DMS 273 (cell line): ENCODE results near the gene KLHL2.
"Not testable (repeated sequence)": the region's sequence is repeated elsewhere in the genome, so short reads cannot be mapped to it uniquely, and the experiment has no call there.

Source experiments
- DNase-seq: peaks from one replicate; lab custom pipeline; 2025; ENCODE audit not compliant: unreplicated experiment; lab: John Stamatoyannopoulos, UW

The KLHL2 gene

DNA sequence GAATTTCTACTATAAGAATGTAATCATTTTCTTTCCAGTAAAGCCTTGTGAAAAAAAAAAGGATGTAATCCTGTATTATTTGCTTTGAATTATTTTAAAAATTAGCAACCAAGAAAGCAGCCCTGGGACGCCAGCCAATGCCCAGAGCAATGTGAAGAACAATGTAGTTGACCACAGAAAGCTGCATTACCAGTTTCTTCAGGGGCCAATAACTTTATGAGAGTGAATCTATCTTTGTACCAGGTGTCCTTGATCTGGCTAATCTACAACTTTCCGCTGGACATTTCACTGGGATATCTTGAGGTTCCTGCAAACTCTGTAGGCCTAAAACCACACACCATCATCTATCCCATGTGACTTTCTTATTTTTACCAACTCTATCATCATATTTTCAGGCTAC is 7.6 kb upstream of the KLHL2 start:
- no peak for DNase-seq

DNA sequence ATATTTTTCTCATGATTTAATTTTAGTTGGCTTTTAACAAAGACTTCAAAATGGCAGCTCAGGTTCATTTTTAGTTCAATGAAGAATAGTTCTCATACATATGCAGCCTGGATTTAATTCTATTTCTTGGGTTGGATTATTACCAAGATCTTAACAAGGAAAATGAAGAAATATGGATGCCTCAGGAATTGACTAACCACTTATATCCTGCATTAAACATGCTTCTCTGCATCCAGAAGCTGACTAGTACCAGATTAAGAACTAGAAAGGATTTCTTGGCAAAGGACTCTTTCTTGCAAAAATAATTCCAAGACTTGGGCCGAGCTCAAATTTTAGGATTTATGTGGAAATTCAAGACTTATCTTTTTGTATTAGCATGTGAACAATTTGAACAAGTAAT is 5.6 kb upstream of the KLHL2 start:
- DNase-seq = no peak

DNA sequence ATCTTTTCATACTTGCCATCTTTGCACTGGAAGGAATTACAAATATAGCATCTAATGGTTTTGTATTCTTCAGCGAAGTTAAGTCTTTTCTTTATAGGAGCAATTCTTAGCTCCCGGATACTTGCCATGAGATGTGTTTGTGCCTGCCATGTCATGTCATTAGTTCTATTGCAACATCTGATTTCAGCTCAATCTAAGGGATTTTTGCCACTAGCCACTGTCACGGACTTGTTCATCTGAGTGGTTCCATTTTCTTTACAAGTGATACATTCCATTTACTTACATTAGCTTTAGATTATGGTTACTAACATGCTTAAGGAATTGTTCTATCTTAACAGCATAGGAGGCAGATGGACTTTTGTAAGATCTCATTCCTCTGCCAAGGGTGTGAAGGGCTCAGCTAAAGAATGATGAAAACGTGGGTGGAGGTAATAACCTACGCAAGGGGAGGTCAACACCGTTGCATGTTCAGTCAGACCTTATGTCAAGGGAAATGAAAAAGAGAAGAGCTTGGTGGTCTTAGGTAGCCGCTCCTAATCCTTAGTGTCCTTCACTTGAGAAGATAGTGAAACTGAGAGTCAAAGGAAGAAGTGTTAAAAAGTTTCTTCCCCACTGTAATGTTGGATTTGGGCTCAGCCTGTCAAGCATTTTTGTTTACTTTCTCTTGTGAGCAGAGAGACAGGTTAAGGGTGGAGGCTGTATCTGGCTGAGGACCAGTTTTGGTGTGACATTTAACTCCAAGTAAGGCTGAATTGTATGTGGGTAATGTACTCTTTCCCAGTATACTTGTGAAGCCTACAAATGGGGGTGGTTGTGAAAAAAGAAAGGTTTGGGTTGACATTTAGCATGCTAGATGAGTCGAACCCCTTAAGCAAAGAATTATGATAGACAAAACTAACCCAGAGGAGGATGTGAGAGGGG is 3.6 kb upstream of the KLHL2 start:
- peak; percentile 13 for DNase-seq

DNA sequence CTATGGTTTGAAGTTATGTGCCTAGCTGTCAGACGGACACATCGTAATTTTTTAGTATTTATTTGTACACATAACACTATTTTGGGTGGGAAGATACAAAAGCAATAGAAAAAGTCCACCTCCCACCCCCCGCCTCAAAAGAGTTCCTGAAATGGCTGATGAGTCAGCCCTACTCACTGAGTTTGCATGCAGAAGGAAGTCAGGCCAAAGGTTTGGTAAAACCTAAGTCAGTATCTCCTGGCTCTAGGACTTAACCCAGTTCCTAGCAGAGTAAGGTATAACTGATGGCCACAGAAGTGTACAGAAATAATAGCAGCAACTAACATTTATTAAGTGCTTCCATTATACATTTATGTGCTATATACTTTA is 2.9 kb upstream of the KLHL2 start:
- no peak for DNase-seq

DNA sequence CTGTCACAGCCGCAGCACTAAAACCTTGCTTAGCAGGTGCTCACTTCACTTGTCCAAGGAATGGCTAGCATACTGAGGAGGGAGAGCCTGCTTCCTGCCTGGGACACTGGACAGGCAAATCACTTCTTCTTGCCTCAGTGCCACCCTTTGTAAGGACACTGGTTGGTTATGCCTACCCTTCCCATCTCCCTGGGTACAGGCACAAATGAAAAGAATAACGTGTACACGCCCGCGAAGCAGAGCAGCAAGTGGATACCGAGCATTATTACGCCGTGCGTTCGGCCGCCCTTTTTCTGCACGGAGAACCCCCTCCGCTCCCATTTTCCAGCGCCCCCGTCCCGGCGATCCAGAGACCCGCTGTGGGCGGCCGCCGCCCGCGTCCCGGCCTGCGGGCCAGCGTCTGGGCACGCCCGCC is 338 bp upstream of the KLHL2 start:
- no peak for DNase-seq

DNA sequence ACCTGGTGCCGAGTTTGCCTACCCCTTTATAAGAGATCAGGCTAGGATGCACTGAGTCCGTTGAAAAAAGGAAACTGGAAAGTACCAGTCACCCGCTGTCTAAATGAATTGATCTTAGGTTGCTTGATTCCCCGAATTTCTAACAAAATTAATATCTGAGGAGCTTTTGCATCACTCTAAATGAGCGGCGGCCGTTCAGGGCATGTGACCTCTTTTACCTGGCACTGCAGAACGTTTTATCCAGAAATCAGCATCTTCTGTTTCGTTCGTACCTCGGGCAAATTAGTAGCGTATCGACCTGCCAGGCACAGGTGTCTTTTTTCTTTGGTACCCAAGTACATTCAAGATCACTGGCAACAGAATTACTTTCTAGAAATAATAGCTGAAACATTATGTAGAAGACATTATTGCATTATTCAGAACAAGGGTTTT is 876 bp downstream of the KLHL2 start:
- DNase-seq = peak; percentile 51

GRCh38 chr4:165208741-165209388 is 1.5 kb downstream of the KLHL2 start:
- DNase-seq = peak; percentile 52

- DNase-seq = peak; percentile 3
These were observed 2.4 kb downstream of the KLHL2 start for GRCh38 chr4:165209796-165210195.

DNA sequence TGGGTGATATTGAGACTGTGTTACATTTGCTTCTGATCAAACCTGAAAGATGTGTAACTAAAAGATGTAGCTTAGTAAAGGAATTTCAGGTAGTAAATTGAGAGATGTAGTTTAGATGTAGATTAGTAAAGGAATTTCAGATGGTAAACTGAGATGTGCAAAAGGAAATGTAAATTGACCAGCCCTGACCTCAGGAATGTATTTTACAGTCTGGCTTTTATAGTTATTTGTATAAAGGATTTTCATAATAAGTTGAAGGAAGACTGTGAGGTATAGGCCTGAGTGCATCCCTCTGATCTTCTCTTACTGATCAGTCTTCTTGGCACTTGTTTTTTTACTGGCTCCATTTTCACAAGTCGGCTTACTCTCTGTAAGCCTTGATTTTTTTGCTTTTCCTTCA is 3.2 kb downstream of the KLHL2 start:
- no peak for DNase-seq

- DNase-seq = not testable (repeated sequence)
These were observed 5.3 kb downstream of the KLHL2 start for GRCh38 chr4:165212647-165213046.

DNA sequence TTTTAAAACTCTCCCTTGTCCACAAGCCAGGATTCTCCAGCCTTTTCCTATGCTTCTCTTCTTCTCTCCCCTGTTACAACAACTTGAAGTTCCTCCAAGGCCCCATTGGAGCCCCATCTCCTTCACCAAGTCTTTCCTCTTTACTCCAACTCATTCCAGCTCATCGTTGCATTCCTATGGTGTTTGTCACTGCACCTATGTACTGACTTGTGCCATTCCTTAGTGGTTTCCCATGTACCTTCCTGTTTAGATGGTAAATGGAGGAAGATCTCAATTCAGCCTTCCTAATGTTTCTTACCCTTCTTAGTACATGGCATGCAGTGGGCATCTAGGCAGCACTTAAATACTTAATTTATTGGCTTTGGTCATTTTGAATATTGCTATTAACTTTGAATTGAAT is 6.0 kb downstream of the KLHL2 start:
- not testable (repeated sequence) for DNase-seq

DNA sequence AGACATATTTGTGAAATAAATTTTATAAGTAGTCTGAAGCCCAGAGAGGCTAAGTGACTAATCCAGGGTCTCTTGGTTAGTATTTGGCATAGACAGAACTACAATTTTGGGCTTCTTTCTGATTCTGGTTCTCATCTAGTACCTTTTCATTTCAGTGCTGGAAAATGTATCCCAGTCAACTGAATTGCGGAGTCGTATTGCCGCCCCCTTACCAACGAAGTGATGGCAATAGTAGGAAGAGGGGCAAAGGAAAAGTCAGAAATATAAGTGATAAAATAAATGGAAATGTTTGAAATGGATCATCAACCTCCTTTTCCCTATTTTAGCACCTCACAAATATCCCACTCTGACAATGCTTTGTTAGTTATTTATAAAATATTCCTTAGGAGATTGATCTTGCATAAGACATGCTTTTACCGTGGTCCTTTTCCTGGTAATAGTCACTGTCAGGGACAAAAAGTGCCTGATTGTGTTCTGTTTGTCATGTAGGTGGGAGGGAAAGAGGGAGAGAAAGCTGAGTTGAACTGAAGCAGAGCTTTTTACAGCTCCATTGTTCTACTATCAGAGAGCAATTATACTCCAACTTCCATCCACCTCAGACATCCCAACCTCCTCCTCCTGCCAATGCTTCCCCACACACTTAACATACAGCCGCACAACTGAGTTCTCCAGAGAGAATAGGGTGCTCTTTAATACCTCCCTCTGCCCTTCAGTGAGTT is 6.8 kb downstream of the KLHL2 start:
- DNase-seq = peak; percentile 2

DNA sequence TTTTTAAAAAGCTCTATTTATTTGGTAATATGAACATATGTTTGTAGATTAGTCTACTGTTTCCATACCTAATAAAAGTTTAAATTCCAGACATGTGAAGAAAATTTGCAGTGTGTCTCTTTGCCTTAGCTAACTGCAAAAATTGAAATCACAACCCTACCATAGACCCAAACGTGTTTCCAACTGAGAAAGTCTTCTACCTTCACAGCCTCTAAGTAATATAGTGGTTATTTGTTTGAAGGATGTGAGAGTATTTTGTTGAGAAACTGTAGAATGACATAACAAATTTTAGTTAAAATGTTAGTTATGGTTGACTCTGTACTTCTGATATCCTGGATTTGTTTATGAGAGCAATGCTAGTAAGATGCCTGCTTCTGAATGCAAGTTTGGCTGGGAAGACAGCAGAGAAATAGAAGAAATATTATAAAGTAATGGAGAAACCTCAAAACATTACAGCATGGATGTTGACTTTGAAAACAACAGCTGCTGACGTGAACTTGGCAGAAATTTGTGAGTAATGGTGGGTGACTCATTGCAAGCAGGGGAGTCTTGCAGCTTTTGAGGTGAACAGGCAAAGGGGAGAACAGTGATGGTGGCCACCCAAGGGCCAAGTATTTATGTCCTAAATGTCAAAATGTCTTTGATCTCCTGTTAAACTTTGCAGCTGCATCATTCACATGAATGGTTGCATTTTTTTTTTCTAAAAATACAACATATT is 7.8 kb downstream of the KLHL2 start:
- DNase-seq = peak; percentile 32

- DNase-seq = not testable (repeated sequence)
These were observed 8.6 kb downstream of the KLHL2 start for GRCh38 chr4:165215761-165216487.

DNA sequence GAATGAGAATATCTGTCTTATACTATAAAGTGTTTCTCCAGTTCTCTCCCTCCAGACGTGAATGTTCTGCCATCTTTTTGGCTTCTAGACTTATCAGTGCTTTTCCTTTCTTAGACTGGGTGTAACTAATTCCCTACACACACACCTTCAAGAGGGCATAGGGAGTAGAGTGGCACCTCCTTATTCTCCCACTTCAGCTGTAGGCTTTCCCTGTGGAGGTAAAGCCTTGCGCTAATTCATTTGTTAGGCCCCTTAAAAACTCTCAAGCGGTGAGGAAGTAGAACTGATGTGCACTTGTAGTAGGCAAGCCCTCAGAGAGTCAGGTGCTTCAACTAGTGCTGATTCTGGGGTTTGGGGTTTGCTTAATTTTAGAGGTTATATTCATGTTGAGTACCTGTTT is 10.0 kb downstream of the KLHL2 start:
- no peak for DNase-seq

- not testable (repeated sequence) for DNase-seq
These were observed 13.9 kb downstream of the KLHL2 start for GRCh38 chr4:165221306-165221705.

- DNase-seq = not testable (repeated sequence)
These were observed 14.8 kb downstream of the KLHL2 start for GRCh38 chr4:165221993-165222650.

- no peak for DNase-seq
These were observed 15.3 kb downstream of the KLHL2 start for GRCh38 chr4:165222651-165222994.

- DNase-seq = not testable (repeated sequence)
These were observed 20.0 kb downstream of the KLHL2 start for GRCh38 chr4:165227401-165227800.
